ENCODE data around the gene INTS6.

INTS6 gene

DNA sequence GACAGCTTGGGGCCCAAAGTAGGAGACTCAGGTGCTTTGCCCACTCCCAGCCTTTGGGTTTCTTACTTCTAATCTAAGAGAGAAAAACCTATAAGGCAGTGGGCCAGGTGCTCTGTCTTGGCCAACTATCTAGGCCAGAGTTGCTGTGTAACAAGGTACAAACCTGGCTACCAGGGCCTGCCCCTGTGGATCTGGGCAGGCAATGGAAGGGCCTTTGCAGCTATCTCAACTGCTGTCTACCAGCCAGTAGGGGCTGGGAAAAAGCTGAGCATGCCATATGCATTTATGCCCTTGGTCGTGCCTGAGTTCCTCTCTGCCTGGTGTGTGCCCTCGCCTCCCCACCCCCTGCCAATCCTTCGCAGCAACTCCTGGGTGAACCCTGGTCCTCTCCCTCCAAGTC is 130.0 kb downstream of the INTS6 start:
- no peaks in the 10 kb centered on the region for H3K9me3 ChIP-seq (ENCODE audit: control insufficient read depth, insufficient read depth, low read length)
- no CpG with 5 or more reads among the region's 3 CpGs for WGBS (ENCODE audit: insufficient coverage, insufficient read length)
- H3K4me1 ChIP-seq (ENCODE audit: control insufficient read depth, insufficient read depth, low read length): 0 out of 2 replicates have a peak, but pooled peaks cover 3% of the 10 kb centered on the region
- H3K36me3 ChIP-seq (ENCODE audit: control insufficient read depth, insufficient read depth, low read length): no peaks in the 10 kb centered on the region
- no peak overlapping the region for H3K27ac ChIP-seq (ENCODE audit: low read length)
- DNase-seq (ENCODE audit: low read depth, low spot score): no peak
- H3K4me3 ChIP-seq (ENCODE audit: low read length): no peak overlapping the region
- H3K27me3 ChIP-seq (ENCODE audit: control insufficient read depth, insufficient read depth, low read length): no peaks in the 10 kb centered on the region

DNA sequence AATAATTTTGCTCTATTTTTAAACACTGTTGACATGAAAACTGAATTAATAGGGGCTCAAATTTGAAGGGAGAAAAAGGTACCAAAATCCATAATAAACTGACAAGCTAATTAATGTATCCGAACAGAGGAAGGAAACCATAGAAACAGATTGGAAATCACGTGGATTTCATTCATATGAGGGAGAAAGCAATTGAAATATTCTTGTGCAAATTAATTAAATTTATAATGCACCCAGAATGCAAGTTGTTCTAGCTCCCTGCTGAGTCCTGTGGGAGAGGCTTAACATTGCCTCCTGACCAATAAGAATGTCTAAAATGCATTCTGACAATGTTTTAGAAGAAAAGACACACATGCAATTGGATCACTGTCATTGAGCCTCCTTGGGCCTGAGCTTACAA is 131.0 kb downstream of the INTS6 start:
- Histone ChIP-seq H3K27ac (ENCODE audit: low read length) (no peak overlapping the region), H3K36me3 (ENCODE audit: control insufficient read depth, insufficient read depth, low read length) (no peaks in the 10 kb centered on the region), H3K4me3 (ENCODE audit: low read length) (no peak overlapping the region), H3K9me3 (ENCODE audit: control insufficient read depth, insufficient read depth, low read length) (no peaks in the 10 kb centered on the region), H3K27me3 (ENCODE audit: control insufficient read depth, insufficient read depth, low read length) (no peaks in the 10 kb centered on the region), H3K4me1 (ENCODE audit: control insufficient read depth, insufficient read depth, low read length) (0 out of 2 replicates have a peak, but pooled peaks cover 3% of the 10 kb centered on the region)
- no CpG with 5 or more reads among the region's 2 CpGs for WGBS (ENCODE audit: insufficient coverage, insufficient read length)
- no peak for DNase-seq (ENCODE audit: low read depth, low spot score)

DNA sequence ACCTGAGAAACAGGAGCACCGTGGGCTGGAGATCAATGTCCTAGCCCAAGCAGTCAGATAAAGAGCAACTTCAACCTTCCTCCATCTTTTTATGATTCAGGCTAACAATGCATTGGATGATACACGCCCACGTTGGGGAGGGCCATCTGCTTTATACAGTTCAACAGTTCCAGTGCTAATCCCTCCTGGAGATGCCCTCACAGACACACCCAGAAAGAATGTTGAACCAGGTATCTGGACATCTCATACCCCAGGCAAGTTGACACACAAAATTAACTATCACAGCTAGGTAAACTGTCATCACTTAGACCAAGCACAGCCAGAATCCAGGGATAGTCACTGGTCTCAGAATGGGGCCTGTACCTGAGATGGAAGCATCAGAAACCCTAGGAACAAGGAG is 134.0 kb downstream of the INTS6 start:
- Histone ChIP-seq H3K4me3 (ENCODE audit: low read length) (no peak overlapping the region), H3K4me1 (ENCODE audit: control insufficient read depth, insufficient read depth, low read length) (peaks cover 1% of the 10 kb centered on the region; the same call in 1 of the 2 replicates), H3K27ac (ENCODE audit: low read length) (no peak overlapping the region), H3K9me3 (ENCODE audit: control insufficient read depth, insufficient read depth, low read length) (no peaks in the 10 kb centered on the region), H3K36me3 (ENCODE audit: control insufficient read depth, insufficient read depth, low read length) (no peaks in the 10 kb centered on the region), H3K27me3 (ENCODE audit: control insufficient read depth, insufficient read depth, low read length) (no peaks in the 10 kb centered on the region)
- no CpG with 5 or more reads among the region's 3 CpGs for WGBS (ENCODE audit: insufficient coverage, insufficient read length)
- DNase-seq (ENCODE audit: low read depth, low spot score): no peak

DNA sequence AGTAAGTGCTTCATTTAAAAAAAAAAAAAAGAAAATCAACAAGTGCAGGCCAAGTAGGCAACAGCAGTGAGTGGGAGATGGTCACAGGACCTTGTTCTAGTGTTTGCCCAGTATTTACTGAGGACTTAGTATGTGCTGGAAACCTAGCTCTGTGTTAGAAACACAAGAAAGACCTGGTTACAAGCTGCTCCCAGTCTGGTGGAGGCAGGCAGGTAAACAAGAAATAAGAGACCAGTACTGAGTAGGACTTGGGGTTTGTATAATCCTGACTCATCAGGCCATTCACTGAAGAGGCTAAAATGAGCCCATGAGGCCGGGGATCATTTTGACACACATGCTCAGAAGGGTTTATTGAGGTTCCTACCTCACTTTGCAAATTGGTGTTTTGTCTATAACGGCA is 134.8 kb downstream of the INTS6 start:
- Histone ChIP-seq H3K9me3 (ENCODE audit: control insufficient read depth, insufficient read depth, low read length) (no peaks in the 10 kb centered on the region), H3K36me3 (ENCODE audit: control insufficient read depth, insufficient read depth, low read length) (no peaks in the 10 kb centered on the region), H3K27me3 (ENCODE audit: control insufficient read depth, insufficient read depth, low read length) (no peaks in the 10 kb centered on the region), H3K4me1 (ENCODE audit: control insufficient read depth, insufficient read depth, low read length) (peaks cover 1% of the 10 kb centered on the region; the same call in 1 of the 2 replicates), H3K27ac (ENCODE audit: low read length) (no peak overlapping the region), H3K4me3 (ENCODE audit: low read length) (no peak overlapping the region)
- WGBS (ENCODE audit: insufficient coverage, insufficient read length): no CpG with 5 or more reads among the region's 2 CpGs
- DNase-seq (ENCODE audit: low read depth, low spot score): no peak

DNA sequence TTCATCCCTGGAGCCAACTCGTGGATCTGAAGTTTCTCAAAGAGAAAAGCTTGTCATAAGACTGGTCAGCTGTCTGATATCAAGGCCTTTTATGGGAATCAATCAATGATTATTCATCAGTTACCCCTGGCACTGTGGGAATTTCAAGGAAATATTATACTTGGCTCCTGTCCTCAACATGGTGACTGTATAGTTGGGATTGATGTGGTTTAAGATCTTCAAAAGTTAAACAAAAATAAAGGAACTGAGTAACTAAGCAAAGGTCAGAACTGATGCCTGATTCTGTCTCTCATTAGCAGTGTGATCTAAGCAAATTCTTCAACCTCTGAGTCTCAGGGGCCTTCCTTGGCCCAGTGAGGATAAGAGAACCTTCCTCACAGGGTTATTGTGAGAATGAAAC is 135.6 kb downstream of the INTS6 start:
- Histone ChIP-seq H3K9me3 (ENCODE audit: control insufficient read depth, insufficient read depth, low read length) (no peaks in the 10 kb centered on the region), H3K36me3 (ENCODE audit: control insufficient read depth, insufficient read depth, low read length) (no peaks in the 10 kb centered on the region), H3K4me3 (ENCODE audit: low read length) (no peak overlapping the region), H3K4me1 (ENCODE audit: control insufficient read depth, insufficient read depth, low read length) (peaks cover 1% of the 10 kb centered on the region; the same call in 1 of the 2 replicates), H3K27ac (ENCODE audit: low read length) (no peak overlapping the region), H3K27me3 (ENCODE audit: control insufficient read depth, insufficient read depth, low read length) (no peaks in the 10 kb centered on the region)
- no peak for DNase-seq (ENCODE audit: low read depth, low spot score)
- no CpG with 5 or more reads among the region's 1 CpG for WGBS (ENCODE audit: insufficient coverage, insufficient read length)

DNA sequence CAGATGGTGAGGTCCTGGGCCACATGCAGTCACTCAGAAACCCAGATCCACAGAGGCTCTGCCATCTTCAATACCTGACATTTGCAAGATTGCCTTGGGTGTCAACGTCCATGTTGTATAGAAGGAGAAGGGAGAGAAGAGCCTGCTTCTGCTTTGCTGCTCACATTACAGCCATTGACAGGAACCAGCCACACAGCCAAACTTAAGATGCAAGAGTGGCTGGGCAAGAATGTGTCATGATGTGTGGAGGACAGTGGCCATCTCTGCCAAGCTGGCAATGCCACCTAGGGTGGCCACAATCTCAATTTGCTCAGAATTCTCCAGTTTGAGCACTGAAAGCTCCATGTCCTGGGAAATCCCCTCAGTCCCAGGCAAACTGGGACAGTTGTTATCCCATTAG is 139.2 kb downstream of the INTS6 start:
- Histone ChIP-seq H3K27ac (ENCODE audit: low read length) (no peak overlapping the region), H3K36me3 (ENCODE audit: control insufficient read depth, insufficient read depth, low read length) (no peaks in the 10 kb centered on the region), H3K27me3 (ENCODE audit: control insufficient read depth, insufficient read depth, low read length) (no peaks in the 10 kb centered on the region), H3K4me1 (ENCODE audit: control insufficient read depth, insufficient read depth, low read length) (peaks cover 1% of the 10 kb centered on the region; the same call in 1 of the 2 replicates), H3K9me3 (ENCODE audit: control insufficient read depth, insufficient read depth, low read length) (no peaks in the 10 kb centered on the region), H3K4me3 (ENCODE audit: low read length) (no peak overlapping the region)
- no CpG with 5 or more reads among the region's 1 CpG for WGBS (ENCODE audit: insufficient coverage, insufficient read length)
- DNase-seq (ENCODE audit: low read depth, low spot score): no peak

DNA sequence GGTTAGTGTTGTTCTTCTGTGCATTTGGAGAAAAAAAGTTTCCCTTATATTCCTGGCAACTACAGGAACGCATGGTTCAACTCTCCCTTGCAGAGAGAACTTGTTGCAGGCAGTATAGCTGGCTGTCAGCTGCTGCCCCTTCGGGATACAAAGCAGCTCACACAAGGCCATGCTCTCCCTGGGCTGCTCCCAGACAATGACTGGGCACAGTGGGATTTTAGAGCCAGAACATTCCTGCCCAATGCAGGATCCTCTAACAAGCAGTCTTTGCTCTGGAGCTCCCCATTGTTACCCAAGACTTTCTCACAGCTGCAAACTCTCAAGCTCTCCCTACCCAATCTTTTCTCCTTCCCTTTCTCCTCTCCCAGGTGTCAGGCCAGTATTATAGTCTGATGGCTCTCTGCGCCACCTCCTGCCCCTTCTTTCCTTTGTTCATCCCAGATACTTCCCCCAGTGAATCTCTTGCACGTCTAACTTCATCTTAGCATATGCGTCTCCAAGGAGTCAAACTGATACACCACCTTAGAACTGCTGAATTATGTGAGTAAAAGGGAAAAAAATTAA is 140.8 kb downstream of the INTS6 start:
- peaks cover 1% of the 10 kb centered on the region; the same call in 1 of the 2 replicates for H3K4me1 ChIP-seq (ENCODE audit: control insufficient read depth, insufficient read depth, low read length)
- no peaks in the 10 kb centered on the region for H3K27me3 ChIP-seq (ENCODE audit: control insufficient read depth, insufficient read depth, low read length)
- no peak overlapping the region for H3K4me3 ChIP-seq (ENCODE audit: low read length)
- no peaks in the 10 kb centered on the region for H3K36me3 ChIP-seq (ENCODE audit: control insufficient read depth, insufficient read depth, low read length)
- H3K9me3 ChIP-seq (ENCODE audit: control insufficient read depth, insufficient read depth, low read length): no peaks in the 10 kb centered on the region
- H3K27ac ChIP-seq (ENCODE audit: low read length): no peak overlapping the region
- no peak for DNase-seq (ENCODE audit: low read depth, low spot score)
- WGBS (ENCODE audit: insufficient coverage, insufficient read length): no CpG with 5 or more reads among the region's 5 CpGs

All from iPS DF 6.9 (cell line).